ENCODE results near the gene ANKRD44.
A peak's percentile ranks its signal among the peaks of the same experiment; 100 is the strongest.

Gene ANKRD44

DNA sequence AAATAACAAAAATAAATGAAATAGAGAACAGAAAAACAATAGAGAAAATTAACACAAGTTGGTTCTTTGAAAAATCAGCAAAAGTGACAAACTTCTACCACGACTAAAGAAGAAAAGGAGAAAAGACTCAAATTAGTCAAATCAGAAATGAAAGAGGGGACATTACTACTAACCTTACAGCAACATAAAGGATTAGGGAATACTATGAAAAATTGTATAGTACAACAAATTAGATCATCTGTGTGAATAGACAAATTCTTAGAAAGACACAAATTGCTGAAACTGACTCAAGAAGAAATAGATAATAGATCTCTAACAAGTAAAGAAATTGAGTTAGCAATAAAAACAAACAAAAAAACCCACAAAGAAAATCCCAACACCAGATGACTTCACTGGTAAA is 335.6 kb downstream of the ANKRD44 start:
- no peaks in the 10 kb centered on the region for H3K27me3 Mint-ChIP-seq (ENCODE audit: low read depth)
- H3K36me3 Mint-ChIP-seq (ENCODE audit: low read depth), result peaks cover 7% of the 10 kb centered on the region
- H3K27ac Mint-ChIP-seq, result no peak overlapping the region
- H3K9me3 Mint-ChIP-seq, result peaks cover 11% of the 10 kb centered on the region
- no peak overlapping the region for H3K4me3 Mint-ChIP-seq
- peaks cover 22% of the 10 kb centered on the region for H3K4me1 Mint-ChIP-seq (ENCODE audit: low read depth)

DNA sequence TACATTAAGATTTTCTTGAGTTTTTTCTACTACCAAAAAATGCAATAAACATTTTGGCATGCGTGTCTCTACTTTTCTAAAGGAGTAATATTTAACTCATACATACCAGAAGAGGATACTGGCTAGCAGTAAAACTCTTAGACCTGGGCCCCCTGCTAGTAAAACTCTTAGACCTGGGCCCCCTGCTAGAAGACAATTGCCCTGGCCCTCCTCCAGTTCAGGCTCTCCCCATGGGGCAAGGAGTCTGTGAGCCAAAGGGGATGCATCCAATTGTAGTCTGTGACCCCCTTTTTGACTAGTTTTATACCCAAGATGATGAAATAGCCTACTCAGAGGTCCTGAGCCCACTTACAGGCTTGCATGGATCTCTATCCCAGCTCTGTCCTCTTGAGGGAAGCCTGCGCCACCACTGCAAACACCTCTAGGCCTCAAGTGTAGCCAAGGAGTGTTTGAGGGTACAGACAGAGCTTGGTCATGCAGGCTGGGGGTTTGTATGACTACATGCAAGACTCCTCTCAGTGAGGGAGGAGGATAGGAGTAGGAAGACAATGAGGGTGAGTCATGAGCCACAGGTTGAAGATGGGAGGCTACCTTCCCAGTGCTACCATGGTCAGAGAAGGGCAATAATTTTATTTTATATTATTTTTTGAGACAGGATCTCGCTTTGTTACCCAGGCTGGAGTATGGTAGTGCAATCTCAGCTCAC is 338.9 kb downstream of the ANKRD44 start:
- Mint-ChIP-seq H3K27me3 (ENCODE audit: low read depth) (no peaks in the 10 kb centered on the region), H3K27ac (no peak overlapping the region), H3K4me3 (no peak overlapping the region), H3K36me3 (ENCODE audit: low read depth) (peaks cover 17% of the 10 kb centered on the region), H3K9me3 (peaks cover 7% of the 10 kb centered on the region), H3K4me1 (ENCODE audit: low read depth) (peaks cover 26% of the 10 kb centered on the region)

DNA sequence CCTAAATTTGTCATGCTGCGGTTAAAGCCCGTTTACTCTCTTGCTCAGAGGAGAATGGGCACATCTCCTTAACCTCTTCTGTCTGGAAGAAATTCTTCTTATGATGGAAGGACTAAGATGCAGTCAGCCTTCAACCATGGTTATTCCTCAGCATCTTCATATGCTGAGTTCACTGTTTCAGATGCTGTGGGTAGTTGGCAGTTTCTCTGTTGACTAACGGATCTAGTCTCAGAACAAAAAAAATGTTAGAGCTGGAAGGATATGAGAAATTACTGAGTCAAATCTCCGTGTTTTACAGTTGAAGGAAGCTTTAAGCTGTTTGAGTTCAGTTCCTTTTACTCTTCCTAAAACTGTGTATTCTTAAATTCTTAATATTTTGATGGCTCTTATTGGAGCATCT is 340.5 kb downstream of the ANKRD44 start:
- Mint-ChIP-seq H3K9me3 (peaks cover 4% of the 10 kb centered on the region), H3K4me3 (no peak overlapping the region), H3K27ac (peak overlapping the region; percentile 69), H3K4me1 (ENCODE audit: low read depth) (peaks cover 24% of the 10 kb centered on the region), H3K27me3 (ENCODE audit: low read depth) (no peaks in the 10 kb centered on the region), H3K36me3 (ENCODE audit: low read depth) (peaks cover 12% of the 10 kb centered on the region)

DNA sequence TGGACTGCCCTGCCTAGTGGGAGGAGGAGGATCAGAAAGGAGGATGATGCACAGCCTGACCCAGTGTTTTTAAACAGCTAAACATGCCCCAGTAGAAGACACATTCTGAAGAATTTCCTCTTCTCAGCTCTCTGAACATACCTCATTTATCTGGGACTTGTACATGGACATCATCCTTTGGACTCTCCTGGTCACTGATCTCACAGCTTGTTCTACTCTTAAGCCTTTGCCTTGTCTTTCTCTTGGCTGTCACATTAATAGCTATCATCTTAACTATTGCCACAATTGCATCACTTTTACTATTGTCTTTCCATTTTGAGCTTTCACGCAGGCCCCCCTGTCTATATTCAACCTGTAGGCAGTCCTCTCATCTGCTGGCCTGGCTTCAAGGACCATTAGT is 342.1 kb downstream of the ANKRD44 start:
- peaks cover 4% of the 10 kb centered on the region for H3K9me3 Mint-ChIP-seq
- H3K27me3 Mint-ChIP-seq (ENCODE audit: low read depth), result no peaks in the 10 kb centered on the region
- H3K4me3 Mint-ChIP-seq, result no peak overlapping the region
- H3K36me3 Mint-ChIP-seq (ENCODE audit: low read depth), result peaks cover 14% of the 10 kb centered on the region
- H3K4me1 Mint-ChIP-seq (ENCODE audit: low read depth), result peaks cover 24% of the 10 kb centered on the region
- H3K27ac Mint-ChIP-seq, result no peak overlapping the region

DNA sequence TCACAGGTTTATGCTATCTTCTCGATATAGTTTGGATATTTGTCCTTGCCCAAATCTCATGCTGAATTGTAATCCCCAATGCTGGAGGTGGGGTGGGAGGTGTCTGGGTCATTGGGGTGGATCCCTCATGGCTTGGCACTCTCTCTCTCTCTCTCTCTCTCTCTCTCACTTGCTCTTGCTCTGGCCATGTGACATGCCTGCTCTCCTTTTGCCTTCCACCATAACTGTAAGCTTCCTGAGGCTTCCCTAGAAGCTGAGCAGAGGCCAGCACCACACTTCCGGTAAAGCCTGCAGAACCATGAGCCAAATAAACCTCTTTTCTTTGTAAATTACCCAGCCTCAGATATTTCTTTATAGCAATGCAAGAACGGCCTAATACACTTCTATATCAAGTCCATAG is 342.8 kb downstream of the ANKRD44 start:
- H3K4me3 Mint-ChIP-seq, result no peak overlapping the region
- H3K36me3 Mint-ChIP-seq (ENCODE audit: low read depth), result peaks cover 18% of the 10 kb centered on the region
- H3K9me3 Mint-ChIP-seq, result peaks cover 4% of the 10 kb centered on the region
- H3K27ac Mint-ChIP-seq, result no peak overlapping the region
- H3K4me1 Mint-ChIP-seq (ENCODE audit: low read depth), result peaks cover 29% of the 10 kb centered on the region
- no peaks in the 10 kb centered on the region for H3K27me3 Mint-ChIP-seq (ENCODE audit: low read depth)

DNA sequence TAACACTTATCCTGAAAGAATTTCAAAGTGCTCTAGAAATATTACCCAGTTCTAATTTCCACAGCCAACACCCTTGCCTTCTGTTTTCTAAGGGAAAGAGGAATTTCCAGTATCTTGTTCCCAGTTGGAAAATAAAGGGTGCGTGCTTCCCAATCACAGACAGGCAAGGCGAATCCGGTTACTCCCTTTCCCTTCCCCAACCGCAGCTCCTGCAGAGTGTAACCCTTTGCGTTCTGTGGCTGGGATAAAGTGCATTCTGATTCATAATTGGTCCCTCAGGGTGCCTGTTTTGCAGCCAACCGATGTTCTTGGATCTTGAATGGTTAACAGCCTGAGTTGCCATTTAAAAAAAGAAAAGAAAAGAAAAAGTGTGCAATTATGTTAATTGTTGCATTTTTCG is 343.5 kb downstream of the ANKRD44 start:
- Mint-ChIP-seq H3K27me3 (ENCODE audit: low read depth) (no peaks in the 10 kb centered on the region), H3K9me3 (peaks cover 4% of the 10 kb centered on the region), H3K36me3 (ENCODE audit: low read depth) (peaks cover 18% of the 10 kb centered on the region), H3K27ac (no peak overlapping the region), H3K4me1 (ENCODE audit: low read depth) (peaks cover 34% of the 10 kb centered on the region), H3K4me3 (no peak overlapping the region)

DNA sequence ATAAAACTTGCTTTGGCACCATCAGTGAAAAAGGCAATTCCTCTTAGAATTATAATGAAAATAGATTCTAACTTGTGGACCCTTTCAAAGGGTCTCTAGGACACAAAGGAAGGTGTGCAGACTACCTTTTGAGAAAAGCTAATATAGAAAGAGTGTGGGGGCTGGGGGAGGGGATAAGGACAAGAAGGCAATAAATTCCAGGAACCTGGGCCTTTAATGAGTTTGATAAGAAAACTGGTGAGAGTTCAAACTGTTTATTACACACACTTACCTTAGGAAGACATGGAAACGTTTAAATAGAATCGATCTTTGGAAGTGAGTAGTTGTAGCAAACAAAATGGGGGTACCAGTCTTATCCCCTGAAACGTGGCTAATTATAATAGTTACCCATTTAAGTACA is 344.5 kb downstream of the ANKRD44 start:
- Mint-ChIP-seq H3K4me1 (ENCODE audit: low read depth) (peaks cover 39% of the 10 kb centered on the region), H3K9me3 (peaks cover 4% of the 10 kb centered on the region), H3K27me3 (ENCODE audit: low read depth) (no peaks in the 10 kb centered on the region), H3K27ac (no peak overlapping the region), H3K4me3 (no peak overlapping the region), H3K36me3 (ENCODE audit: low read depth) (peaks cover 18% of the 10 kb centered on the region)

DNA sequence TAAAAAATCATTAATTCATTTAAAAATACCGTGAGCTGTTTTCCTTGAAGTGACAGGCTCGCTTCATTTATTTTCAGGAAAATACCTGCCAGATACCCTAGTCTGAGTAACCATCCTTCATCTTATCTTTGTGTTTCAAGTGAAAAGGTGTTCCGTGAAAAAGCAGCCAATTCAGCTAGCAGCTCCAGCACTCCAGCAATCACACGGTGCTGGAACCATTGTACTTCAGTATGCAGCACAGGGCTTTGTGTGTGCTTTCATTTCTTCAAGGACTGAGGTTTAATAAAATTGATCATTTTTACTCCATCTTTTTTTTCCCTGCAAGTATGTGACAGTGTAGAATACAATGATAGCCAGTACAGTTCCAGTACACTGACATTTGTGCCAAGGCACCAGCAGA is 344.9 kb downstream of the ANKRD44 start:
- Mint-ChIP-seq H3K9me3 (peaks cover 4% of the 10 kb centered on the region), H3K4me3 (no peak overlapping the region), H3K36me3 (ENCODE audit: low read depth) (peaks cover 18% of the 10 kb centered on the region), H3K27me3 (ENCODE audit: low read depth) (no peaks in the 10 kb centered on the region), H3K4me1 (ENCODE audit: low read depth) (peaks cover 36% of the 10 kb centered on the region), H3K27ac (no peak overlapping the region)

DNA sequence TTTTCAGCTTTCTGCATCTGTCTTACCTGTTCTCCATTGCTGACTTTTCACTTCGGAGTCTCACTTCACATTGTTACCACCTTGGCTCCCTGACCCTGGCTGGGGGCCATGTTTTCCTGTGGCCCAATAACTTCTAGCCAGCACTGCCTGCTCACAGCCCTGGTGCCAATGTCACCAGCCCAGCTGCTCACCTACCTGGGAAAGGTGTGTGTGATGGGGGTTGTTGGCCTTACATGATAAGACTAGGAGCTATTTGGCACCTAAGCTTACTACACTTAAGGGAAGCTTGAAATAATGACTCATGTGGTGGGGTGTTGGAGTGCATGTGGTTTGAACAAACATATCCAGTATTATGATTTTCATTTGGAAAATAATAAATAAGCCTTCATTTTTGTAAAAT is 346.6 kb downstream of the ANKRD44 start:
- Mint-ChIP-seq H3K9me3 (peaks cover 11% of the 10 kb centered on the region), H3K4me1 (ENCODE audit: low read depth) (peaks cover 29% of the 10 kb centered on the region), H3K4me3 (no peak overlapping the region), H3K27me3 (ENCODE audit: low read depth) (no peaks in the 10 kb centered on the region), H3K36me3 (ENCODE audit: low read depth) (peaks cover 22% of the 10 kb centered on the region), H3K27ac (no peak overlapping the region)

DNA sequence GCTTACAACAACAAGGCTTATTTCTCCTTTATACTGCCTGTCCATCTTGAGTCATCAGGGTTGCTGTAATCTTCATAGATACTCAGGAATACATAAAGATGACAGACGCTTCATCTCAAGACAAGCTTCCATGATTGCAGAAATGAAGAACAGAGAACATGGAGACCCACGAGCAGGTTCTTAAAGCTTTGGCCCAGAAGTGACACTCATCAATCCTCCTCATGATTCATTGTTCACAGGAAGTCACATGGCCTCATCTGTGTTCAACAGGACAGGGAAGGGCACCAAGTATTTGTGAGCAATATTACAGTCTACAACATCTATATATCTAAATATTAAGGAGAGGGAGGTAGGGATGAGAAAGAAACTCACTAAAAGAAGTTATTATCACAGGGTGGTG is 347.5 kb downstream of the ANKRD44 start:
- Mint-ChIP-seq H3K9me3 (peaks cover 16% of the 10 kb centered on the region), H3K4me3 (peak overlapping the region; percentile 26)

DNA sequence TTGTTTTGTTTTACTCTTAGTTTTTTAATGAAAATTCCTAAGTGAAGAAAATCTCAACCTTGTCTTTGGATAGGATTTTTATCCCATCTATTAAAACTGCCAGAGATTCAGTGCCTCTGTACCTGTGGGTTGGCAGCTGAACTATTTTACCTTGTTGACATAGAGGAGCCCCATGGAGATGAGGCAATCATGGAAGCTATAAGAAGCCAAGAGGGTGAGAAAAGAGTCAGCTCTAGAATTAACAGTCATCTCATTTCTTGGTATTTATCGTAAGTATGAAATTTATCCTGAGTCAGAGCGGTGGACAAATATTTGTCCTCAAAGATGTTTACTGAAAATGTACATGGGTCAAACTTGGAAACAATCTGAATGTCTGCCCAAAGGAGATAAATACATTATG is 348.3 kb downstream of the ANKRD44 start:
- Mint-ChIP-seq H3K27me3 (ENCODE audit: low read depth) (no peaks in the 10 kb centered on the region), H3K4me1 (ENCODE audit: low read depth) (peaks cover 26% of the 10 kb centered on the region), H3K9me3 (peaks cover 12% of the 10 kb centered on the region), H3K4me3 (no peak overlapping the region), H3K36me3 (ENCODE audit: low read depth) (peaks cover 19% of the 10 kb centered on the region), H3K27ac (peak overlapping the region; percentile 42)

More for the DNA sequence above, 347.5 kb downstream of the ANKRD44 start:
- Mint-ChIP-seq H3K36me3 (ENCODE audit: low read depth) (peaks cover 24% of the 10 kb centered on the region), H3K27ac (peak overlapping the region; percentile 69), H3K27me3 (ENCODE audit: low read depth) (no peaks in the 10 kb centered on the region), H3K4me1 (ENCODE audit: low read depth) (peaks cover 26% of the 10 kb centered on the region)

DNA sequence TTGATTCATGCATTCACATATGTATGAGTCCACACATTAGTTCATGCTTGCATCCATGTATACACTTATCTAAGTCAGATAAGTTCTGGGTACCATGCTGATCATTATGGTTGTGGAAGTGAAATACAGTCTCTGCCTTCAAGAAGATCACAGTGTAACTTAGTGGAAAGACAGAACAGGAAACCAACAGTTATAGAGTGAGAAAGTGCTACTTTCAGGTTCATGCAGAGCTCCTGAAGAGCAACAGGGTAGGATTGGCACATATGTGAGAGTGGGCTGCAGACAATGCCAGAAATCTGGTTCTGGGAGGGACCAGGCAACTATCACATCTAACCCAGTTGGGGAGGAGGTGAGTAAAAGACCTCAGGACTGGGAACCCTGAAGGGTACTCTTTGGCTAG is 348.7 kb downstream of the ANKRD44 start:
- H3K27ac Mint-ChIP-seq, result peak overlapping the region; percentile 18
- peaks cover 12% of the 10 kb centered on the region for H3K9me3 Mint-ChIP-seq
- peaks cover 26% of the 10 kb centered on the region for H3K4me1 Mint-ChIP-seq (ENCODE audit: low read depth)
- H3K36me3 Mint-ChIP-seq (ENCODE audit: low read depth), result peaks cover 16% of the 10 kb centered on the region
- peak overlapping the region; percentile 18 for H3K4me3 Mint-ChIP-seq
- H3K27me3 Mint-ChIP-seq (ENCODE audit: low read depth), result no peaks in the 10 kb centered on the region

DNA sequence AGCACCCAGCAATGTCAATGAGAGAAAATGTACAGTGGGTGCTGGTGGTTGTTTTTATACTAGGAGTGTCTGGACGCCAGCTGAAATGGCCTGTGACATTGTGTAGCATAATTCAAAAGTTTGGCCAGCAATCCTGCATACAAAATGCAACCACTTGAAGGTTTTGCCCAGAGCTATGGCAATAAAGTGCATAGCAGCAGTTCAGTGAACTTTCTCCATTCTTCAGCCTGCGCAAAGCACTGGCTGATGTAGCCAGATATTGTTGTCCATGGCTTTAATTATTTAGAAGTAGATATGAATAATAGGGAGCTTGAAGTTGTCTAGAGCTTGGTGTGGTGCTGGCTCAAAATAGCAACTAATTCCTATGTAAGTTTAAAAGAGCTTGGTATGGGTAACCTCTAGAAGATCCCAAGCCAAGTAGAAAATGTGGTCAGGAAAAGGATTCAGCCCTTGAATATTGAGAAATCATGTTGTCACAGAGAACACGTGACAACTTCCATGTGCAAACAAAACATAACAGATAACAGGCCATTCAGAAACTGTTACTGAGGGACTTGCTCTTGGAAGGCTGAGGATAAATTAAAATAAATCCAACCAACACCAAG is 350.7 kb downstream of the ANKRD44 start:
- H3K4me3 Mint-ChIP-seq, result no peak overlapping the region
- H3K36me3 Mint-ChIP-seq (ENCODE audit: low read depth), result peaks cover 16% of the 10 kb centered on the region
- H3K4me1 Mint-ChIP-seq (ENCODE audit: low read depth), result peaks cover 33% of the 10 kb centered on the region
- no peaks in the 10 kb centered on the region for H3K27me3 Mint-ChIP-seq (ENCODE audit: low read depth)
- peaks cover 12% of the 10 kb centered on the region for H3K9me3 Mint-ChIP-seq
- no peak overlapping the region for H3K27ac Mint-ChIP-seq

DNA sequence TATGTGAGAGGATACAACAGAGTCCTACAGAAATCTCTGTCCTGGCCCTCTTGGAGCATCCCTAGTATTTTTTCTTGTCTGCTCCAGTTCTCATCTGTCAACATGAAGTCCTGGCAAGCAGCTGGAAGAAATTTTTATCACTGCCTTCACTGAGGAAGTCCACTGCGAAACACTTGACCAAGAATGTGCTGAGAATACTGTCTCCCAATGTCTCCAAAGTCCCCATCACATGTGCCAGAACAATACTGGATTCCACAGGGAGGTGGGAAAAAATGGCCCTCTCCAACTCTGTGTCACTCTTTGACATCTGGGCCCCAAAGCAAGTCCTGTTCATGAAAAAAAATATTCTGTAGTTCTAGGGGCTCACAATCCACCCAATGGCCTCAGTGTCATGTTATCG is 351.3 kb downstream of the ANKRD44 start:
- peaks cover 12% of the 10 kb centered on the region for H3K9me3 Mint-ChIP-seq
- H3K36me3 Mint-ChIP-seq (ENCODE audit: low read depth), result peaks cover 16% of the 10 kb centered on the region
- H3K4me3 Mint-ChIP-seq, result no peak overlapping the region
- no peak overlapping the region for H3K27ac Mint-ChIP-seq
- no peaks in the 10 kb centered on the region for H3K27me3 Mint-ChIP-seq (ENCODE audit: low read depth)
- peaks cover 33% of the 10 kb centered on the region for H3K4me1 Mint-ChIP-seq (ENCODE audit: low read depth)

DNA sequence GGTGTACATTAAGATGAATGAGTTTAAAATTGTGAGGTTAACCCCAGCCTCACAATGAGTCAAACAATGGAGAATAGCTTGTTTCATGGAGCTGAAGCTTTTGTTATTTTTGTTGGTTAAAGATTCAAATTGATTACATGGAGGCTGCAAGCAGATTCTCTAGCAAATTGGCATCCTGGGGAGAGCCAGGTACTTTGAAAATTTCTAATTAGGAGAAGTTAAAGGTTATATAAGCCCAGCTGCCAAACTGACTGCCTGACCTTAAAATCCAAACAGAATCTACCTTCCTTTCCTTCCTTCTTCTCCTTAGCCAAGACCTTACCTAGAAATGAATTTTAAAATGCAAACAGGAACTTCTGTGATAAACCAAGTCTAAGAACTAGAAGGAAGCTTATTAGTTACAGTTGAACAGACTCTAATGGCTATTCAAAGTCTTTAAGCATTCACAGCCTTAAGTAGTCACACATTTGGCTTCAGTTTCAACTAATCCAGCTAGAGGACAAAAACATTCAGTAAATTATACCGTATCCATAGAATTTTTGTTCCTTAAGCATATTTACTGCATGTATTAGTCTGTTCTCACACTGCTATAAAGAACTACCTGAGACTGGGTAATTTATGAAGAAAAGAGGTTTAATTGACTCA is 352.6 kb downstream of the ANKRD44 start:
- peak overlapping the region; percentile 24 for H3K27ac Mint-ChIP-seq
- peaks cover 26% of the 10 kb centered on the region for H3K4me1 Mint-ChIP-seq (ENCODE audit: low read depth)
- no peaks in the 10 kb centered on the region for H3K27me3 Mint-ChIP-seq (ENCODE audit: low read depth)
- no peak overlapping the region for H3K4me3 Mint-ChIP-seq
- H3K36me3 Mint-ChIP-seq (ENCODE audit: low read depth), result peaks cover 12% of the 10 kb centered on the region
- peaks cover 12% of the 10 kb centered on the region for H3K9me3 Mint-ChIP-seq
